ENCODE data around the gene GPRIN1.

Gene GPRIN1

DNA sequence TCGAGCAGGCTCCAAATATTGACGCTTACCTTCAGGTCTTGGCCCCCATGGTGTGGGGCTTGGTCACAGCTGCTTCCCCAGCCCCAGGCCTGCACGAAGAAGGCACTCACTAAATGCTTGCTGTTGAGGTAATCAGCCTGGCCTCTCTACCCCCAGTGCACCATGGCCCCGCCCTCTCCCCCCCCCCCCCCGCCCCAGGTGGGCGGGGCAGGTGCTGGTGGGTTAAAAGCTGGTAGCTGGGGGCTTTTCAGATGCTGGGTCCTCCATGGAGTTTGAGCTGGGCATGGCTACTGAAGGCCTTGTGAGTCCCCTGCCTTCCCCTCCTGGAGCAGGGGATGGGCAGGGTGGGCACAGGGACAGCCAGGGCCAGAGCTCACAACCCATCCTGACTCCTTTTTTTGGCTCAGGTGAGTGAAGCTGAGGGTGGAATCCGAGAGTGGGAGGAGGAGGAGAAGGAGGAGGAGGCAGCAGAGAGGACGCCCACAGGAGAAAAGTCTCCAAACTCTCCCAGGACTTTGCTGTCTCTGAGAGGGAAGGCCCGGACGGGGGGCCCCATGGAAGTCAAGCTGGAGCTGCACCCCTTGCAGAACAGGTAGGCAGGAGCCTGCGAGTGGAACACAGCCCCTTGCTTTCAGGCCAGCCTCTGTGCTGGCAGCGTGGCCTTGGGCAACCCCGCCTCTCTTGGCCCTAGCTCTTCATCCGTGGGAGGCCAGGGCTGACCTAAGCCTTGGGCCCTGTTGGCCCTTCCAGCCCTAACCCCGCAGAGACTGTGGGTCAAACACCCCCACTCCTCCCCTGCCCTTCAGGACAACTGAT, 32.9 kb upstream of the GPRIN1 start:
- no peak for DNase-seq

DNA sequence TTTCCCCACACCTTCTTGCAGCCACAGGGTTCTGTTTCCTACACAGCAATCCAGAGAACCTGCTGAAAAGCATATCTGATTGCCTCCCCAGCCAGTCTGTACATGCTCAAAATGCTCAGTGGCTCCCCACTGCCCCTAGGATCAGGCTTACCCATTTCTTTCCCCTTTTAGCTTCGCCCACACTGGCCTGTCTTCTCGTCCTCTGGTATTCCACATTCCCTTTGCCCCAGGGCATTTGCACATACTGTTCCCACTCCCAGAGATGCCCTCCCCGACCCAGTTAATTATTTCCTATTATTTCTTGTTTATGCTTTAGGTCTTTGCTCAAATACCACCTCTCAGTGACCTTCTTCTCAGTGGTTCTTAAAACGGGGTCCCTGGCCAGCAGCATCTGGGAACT, 30.7 kb upstream of the GPRIN1 start:
- no peak for DNase-seq

GRCh38 chr5:176639981-176640380, 30.0 kb upstream of the GPRIN1 start:
- no peak for DNase-seq

DNA sequence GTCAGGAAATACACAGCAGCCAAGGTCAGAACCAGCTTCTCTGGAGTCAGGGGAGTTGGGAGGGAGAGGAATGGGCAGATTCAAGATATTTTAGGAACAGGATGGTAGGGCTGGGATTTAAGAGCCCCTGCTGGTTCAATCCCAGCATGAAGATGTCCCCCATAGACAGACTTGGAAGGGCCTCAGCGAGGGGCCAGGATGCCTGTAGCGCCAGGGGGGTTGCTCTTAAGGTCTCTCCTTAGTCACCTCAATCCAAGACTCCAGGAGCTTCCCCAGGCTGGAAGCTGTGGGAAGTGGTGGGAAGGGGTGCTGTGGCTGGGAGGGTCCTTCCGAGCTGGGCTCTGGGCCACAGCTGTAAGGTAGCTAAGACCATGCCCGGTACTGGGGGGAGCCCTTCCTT, 29.3 kb upstream of the GPRIN1 start:
- no peak for DNase-seq

- no peak for DNase-seq
Observed at GRCh38 chr5:176638437-176638836, 28.5 kb upstream of the GPRIN1 start.

- no peak for DNase-seq
Observed at GRCh38 chr5:176637556-176637955, 27.6 kb upstream of the GPRIN1 start.

GRCh38 chr5:176636426-176636825, 26.5 kb upstream of the GPRIN1 start:
- DNase-seq, result no peak

- no peak for DNase-seq
Observed at GRCh38 chr5:176633598-176633997, 23.6 kb upstream of the GPRIN1 start.

- no peak for DNase-seq
Observed at GRCh38 chr5:176632745-176633144, 22.8 kb upstream of the GPRIN1 start.

GRCh38 chr5:176631383-176632200, 21.6 kb upstream of the GPRIN1 start:
- no peak for DNase-seq

GRCh38 chr5:176630681-176631222, 20.8 kb upstream of the GPRIN1 start:
- no peak for DNase-seq

DNA sequence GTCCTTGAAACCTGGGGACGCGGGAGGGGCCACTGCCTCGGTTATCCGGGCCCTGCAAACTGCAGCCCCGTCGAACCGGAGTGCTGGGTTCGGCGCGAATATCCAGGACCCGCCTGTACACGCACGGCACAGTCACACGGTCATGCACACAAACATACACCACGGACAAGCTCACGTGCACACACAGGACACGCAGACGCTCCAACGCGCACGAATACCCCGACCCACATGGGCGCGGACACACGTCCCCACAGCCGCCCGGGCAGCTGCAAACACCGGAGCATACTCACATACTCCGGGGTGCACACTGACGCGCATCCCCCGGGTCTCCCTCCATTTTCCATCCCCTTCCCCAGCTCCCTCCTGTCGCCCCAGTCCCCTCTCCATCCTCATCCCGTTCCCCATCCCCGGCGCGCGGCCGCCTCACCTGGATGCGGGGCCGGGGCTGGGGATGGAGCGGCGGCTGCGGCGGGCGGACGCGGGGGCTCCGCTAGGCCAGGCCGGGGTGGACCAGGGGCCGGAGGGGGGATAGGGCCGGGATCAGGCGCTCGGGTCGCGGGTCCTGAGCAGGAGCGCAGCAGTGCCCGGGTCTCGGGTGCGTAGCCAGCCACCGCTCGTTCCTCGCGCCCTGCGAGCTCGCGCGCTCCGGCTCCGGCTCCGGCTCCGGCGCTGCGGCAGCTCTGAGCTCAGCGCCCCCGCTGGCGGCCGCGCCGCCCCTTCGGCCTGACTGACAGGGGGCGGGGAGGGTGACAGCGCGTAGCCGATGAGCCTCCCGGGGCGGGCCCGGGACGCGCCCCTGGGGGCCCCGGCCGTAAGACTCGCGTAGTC, 20.1 kb upstream of the GPRIN1 start, which contains the start of the genes EIF4E1B and SNCB:
Gene EIF4E1B (plus strand): TSS at position 823 of the 828 bp plus-strand sequence. CDS start 12,113 bp downstream, outside the sequence.
Gene SNCB (minus strand): TSS at position 682 of the 828 bp plus-strand sequence. CDS start 880 bp downstream, outside the sequence.
- DNase-seq, result peak; percentile 30

DNA sequence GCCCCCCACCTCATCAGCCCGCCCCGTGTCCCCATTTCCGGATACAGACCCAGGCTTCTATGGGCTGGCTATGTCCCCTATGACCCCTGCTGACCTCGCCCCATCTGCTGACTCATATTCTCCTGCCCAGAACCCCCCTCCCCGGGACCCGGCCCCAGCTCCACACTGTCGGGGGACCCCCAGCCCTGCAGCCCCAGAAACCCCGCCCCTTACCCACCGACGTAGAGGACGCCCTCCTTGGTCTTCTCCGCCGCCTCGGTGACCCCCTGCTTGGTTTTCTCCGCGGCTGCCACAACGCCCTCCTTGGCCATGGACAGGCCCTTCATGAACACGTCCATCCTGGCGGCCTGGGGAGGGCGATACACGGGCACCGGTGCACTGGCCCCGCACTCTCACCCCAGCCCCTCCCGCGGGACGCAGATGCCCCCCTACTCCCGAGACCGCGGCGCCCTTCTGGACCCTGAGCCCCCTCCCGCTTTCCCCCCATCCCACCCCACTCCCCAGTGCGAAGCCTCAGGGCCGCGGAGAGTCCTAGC, 19.4 kb upstream of the GPRIN1 start:
- no peak for DNase-seq

GRCh38 chr5:176628406-176629228, 18.7 kb upstream of the GPRIN1 start:
- DNase-seq, result no peak

GRCh38 chr5:176627582-176627981, 17.6 kb upstream of the GPRIN1 start:
- DNase-seq, result no peak

GRCh38 chr5:176626876-176627236, 16.9 kb upstream of the GPRIN1 start:
- no peak for DNase-seq

DNA sequence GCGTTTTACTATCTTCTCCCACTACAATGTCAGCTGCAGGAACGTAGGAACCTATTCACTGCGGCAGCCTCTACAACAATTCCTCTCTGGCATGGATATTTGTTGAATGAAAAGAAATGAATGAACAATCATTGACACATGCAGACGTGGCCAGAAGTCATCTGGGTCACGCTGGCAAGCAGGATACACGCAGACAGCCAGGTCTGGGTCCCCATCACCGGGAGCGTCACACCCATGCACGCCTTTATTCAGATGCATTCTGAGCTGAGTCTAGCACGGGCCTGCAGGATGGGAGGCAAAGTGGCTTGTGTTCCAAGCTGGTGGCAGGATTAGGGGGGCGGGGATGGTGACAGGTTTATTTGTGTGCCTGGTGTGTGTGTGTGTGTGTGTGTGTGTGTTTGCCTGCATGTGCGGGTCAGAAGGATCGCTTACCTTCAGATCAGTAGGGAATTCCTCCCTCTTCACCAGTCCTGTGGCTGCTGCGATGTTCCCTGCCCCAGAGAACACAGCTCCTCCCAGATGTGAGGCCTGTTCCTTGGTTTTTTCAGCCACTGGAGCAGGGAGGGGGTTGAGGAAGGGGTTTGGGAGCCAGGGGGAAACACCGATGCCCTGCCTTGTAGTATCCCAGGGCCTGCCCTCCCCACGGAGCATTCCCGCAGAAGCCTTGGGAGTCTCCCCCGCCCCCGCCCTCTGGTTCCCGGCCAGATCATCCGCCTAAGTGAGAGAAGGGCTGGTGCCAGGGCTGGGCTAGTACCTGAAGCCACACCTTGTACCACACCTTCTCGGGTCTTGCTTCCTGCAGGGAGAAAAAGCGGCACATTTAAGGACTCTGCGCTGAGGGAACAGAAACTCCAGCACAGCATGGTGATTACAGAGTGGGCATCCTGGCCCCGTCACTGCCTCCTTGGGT, 16.3 kb upstream of the GPRIN1 start:
- DNase-seq, result no peak

GRCh38 chr5:176625512-176625911, 15.6 kb upstream of the GPRIN1 start:
- no peak for DNase-seq

DNA sequence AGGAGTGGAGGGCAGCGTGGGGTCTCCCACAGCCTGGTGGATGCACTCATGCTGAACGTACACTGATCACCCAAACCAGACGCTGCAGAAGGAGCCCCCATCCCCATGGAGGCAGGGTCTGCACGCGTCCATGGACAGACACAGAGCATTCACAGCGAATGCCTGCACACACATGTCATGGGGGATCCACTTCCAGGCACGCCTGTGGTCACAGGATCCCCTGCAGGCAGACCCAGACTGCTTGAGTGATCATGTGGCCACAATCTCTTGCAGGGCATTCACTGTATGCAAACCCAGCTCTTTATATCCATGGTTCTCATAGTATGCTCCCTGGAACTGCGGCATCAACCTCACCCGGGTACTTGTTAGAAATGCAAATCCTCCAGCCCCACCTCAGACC, 15.0 kb upstream of the GPRIN1 start:
- DNase-seq, result no peak

GRCh38 chr5:176624142-176624541, 14.2 kb upstream of the GPRIN1 start:
- DNase-seq, result no peak

Measured in CD4-positive, alpha-beta T cell treated with Interleukin-10 for 1 hour (primary cell).